Activated CD8-positive, alpha-beta memory T cell treated with anti-CD3 and anti-CD28 coated beads for 4 hours (primary cell): ENCODE data around the gene PINLYP.
A peak's percentile ranks its signal among the peaks of the same experiment; 100 is the strongest.
"Not testable (repeated sequence)": the region's sequence is repeated elsewhere in the genome, so short reads cannot be mapped to it uniquely, and the experiment has no call there.

Experiments
- DNase-seq, 2 donors: peaks; one replicate each; pipeline ENCODE4 v3.0.0-alpha.2; 2020; ENCODE audit warnings: low read depth in 2 of 2

Gene PINLYP

DNA sequence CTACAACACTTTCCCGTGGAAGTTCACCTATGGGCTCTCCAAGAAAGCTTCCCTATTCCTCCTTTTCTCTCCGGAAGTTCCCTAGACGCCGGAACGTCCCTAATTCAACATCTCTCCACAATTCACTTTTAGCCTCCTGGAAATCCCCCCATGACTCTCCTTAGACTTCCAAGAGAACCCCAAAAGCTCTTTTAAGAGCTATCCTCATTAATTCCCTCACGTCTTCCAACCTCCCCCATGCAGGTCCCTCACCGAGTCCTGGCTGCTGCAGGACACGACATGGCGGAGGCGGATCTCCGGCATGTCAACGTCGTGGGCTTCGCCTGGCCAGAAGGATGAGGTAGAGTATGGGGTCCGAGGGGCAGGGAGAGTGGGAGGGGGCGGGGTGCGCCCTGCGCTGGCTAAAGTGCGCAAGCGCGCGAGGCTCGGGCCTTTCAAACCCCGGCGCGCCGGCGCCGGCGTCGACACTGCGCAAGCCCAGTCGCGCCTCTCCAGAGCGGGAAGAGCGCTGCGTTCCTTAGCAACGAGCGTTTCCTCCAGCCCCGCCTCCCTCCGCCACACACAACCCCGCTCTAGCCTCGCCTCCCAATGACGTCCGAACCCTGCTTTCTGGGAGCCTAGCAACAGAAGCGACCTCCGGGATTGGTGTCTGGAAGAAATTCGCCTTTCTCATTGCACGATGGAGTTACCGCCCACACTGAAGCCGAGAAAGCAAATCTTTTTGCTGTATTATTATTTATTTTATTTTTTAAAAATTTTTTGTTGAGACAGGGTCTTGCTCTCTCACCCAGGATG, at the start of gene PINLYP, which contains the start of gene XRCC1:
TSS of gene PINLYP (plus strand) at position 646 of the 795 bp plus-strand sequence. CDS start 1,391 bp downstream, outside the sequence.
TSS of gene XRCC1 (minus strand) at position 372 of the 795 bp plus-strand sequence. CDS start at position 303, 69 bp downstream.
- peak; percentile 90 to 92 for DNase-seq

DNA sequence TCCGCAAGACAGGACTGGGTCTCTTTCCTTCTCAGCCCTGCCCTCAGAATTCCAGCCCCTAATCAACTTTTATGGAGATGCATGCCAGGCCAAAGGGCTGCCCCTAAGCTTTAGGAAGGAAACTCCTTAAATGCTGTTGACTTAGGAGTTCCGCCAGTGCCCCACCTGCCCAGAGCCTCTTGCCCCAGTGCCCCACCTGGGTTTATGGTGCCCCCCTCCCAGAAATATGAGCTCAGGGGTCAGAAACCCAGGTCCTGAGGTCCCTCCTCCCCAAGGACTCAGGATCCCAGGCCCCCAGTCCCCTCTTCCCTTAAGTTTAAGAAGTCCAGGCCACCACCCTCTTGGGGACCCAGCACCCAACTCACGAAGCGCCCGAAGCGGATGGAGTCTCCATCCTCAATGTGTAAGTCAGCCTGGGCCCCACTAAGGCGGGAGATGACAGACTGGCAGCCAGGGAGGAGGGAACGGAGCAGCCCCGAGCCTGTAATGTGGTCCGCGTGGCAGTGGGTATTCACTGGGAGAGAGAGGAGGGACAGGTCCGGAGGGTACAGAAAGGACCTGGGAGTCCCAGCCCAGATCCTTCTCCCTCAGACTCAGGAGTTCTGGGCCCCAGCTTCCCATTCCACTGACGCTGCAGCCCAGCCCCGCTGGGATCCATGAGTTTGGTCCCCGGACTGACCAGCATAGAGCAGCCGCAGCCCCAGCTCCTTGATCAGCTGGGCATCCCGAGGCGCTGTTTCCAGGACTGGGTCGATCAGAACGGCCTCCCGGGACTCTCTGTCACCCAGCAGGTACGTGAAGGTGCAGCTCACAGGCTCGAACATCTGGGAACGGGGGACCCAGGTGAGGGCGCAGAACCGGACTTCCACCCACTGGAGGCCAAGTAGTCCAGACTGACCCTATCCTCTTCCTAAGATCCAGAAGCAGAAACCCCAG, 49.5 kb upstream of the PINLYP start:
- no peak for DNase-seq

DNA sequence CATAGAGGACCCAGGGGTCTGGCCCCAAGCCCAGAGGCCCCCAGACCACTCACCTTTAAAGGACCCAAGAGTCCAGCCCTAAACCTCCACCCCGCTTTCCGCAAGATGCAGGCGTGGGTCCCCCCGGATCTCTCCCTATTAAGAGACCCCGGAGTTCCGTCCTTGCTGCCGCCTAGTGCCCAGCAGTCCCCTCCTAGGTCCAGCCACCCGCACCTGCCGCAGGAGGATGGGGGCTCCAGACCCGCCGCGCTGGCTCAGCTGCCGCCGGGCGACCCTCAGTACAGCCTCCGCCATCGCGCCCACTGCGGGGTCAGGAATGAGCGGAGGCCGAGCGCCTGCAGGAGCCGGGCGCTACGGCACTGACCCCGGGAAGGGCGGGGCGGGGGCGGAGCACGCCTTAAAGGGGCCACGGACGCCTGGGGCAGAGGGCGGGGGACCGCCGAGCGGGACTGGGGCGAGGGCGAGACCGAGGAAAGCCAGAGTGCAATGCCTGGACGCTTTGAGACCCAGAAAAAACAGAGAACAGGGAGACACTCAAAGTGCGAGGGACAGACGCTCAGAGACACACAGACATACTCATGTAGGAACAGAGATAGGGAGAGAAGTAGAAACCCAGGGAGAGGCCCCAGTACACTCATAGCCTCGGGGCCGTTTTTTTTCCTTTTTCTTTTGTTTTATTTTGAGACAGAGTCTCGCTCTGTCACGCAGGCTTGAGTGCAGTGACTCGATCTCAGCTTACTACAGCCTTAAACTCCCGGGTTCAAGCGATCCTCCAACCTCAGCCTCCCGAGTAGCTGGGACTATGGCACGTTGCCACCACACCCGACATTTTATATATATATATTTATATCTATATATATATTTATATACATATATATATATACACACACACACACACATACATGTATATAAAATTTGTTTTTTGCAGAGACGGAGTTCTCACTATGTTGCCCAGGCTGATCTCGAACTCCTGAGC, 48.4 kb upstream of the PINLYP start, which contains the start of gene ETHE1:
TSS of gene ETHE1 (minus strand) at position 318 of the 976 bp plus-strand sequence. CDS start at position 294, 24 bp downstream.
- peak; percentile 44 to 55 for DNase-seq

DNA sequence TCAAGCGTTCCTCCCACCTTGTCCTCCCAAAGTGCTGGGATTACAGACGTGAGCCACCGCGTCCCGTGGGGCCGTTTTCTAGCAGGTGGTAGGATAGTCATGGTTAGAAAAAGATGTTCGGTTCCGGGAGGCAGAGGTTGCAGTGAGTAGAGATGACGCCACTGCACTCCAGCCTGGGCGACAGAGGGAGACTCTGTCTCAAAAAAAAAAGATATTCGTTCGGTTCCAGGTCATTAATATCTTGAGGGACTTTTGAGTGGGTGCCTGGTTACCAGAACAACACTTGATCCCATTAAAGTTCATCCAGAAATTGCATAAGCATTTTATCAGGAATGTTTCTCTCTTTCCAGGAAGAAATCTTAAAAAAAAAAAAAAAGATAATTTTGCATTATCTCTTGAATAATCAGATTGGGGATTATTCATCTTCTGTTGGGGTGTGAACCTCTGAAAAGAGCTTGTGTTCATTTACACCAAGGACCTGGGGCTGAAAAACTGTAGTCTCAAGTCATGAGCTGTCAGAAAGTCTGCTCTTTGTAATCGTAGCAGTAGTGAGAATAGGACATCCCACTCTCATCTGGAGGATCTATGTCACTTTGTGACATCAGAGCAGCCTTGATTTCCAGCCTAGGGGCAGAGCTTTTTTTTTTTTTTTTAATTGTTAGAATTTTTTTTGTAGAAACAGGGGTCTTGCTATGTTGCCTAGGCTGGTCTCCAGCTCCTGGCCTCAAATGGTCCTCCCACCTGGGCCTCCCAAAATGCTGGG, 47.6 kb upstream of the PINLYP start:
- DNase-seq, result no peak

DNA sequence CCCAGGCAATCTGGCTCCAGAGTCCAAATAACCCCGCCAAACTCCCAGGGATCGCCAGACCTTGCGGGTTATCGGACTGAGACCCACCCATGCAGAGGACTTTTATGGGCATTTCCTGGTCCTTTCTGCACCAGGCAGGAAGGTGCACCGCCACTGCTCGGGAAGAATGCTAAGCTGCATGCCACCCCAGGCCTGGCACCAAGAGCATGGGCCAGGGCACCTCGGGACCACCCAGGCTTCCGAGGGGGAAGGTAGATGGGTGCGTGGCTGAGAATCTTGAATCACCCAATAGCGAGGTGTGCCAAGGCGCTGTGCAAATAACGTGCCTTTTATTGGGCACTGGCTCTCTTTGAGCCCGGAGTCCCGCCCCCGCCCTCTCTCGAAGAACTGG, 43.0 kb upstream of the PINLYP start:
- no peak for DNase-seq

DNA sequence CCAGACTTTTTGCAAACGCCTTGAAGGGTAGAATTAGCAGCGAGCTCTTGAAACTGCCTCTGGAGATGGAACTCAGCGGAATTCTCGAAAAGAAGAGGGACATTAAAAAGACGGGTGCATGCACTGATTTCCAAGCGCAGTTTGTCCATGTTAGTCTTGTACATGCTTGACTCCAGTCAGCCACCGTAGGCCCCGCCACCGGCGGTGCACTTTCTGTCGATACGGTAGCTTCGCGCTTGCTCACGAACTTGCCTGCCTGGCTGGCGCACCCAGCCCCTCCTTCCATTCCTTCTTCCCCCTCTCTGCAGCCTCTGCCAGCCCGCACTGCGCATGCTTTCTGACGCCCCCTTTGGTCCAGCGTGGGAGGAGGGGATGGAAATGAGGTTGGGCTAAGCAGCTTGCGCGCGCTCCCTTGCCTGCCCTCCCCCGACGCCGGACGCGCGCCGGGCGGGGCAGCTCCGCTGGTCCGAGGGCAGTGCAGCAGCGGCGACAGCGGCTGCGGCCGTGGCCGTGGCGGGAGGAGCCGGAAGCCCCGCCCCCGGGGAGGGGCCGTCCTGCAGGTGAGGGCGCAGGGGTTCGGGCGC, 42.5 kb upstream of the PINLYP start, which contains the start of gene ZNF575:
TSS of gene ZNF575 (plus strand) at position 227 of the 584 bp plus-strand sequence. CDS start 1,235 bp downstream, outside the sequence.
- DNase-seq, result peak; percentile 73 to 79

DNA sequence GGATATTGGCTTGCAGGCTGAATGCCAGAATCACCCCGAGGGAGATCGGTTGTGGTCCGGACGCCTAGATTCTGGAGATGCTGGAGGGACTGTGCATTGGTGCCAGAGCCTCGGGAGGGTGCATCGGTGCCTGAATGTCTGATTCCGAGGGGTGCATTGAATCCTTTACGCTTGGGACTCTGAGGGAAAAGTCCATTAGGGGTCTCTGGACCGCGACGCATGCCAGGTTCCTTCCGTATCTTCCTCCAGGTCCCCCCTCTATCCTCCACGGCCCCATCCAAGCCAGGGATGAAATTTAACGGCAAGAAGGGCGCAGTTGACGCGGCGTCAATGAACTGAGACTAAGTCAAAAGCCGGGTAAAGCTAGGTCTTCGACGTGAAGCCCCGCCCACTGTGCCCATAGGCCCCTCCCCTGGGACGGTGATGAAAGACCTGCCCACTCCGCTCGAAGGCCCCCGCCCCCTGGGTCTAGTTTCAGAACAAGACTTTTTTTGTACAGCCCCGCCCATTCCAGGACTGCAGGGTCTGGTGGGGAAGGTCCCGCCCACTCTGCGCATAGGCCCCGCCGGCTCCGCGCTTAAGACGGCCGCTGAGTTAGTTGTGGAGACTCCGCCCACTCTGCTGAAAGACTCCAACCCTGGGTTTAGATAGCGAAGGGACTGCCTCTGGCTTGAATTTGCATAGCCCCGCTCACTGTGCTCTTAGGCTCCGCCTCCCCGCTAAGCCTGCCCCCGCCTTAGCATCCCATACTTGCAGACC, 41.9 kb upstream of the PINLYP start:
- peak; percentile 85 to 89 for DNase-seq

DNA sequence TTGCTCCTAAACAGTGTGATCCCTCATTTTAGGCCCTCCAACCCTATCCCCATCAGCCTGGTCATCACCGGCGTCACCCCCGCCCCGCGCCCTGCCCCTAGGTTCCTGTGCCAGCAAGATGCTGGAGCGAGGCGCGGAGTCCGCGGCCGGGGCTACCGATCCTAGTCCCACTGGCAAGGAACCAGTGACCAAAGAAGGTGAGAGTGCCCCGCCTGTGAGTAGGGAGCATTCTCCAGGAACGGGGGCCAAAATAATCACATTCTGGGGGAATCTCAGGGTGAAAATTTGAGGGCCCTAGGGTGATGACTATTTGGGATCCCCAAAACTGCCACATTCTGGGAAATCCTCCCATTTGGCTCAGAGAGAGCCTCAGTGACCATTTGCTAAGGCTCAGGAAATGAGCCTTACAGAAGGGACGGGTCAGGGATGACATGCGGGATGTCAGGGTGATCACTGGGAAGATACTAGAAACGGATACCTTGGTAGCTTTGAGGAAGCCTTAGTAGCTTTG, 41.2 kb upstream of the PINLYP start:
- DNase-seq, result no peak

DNA sequence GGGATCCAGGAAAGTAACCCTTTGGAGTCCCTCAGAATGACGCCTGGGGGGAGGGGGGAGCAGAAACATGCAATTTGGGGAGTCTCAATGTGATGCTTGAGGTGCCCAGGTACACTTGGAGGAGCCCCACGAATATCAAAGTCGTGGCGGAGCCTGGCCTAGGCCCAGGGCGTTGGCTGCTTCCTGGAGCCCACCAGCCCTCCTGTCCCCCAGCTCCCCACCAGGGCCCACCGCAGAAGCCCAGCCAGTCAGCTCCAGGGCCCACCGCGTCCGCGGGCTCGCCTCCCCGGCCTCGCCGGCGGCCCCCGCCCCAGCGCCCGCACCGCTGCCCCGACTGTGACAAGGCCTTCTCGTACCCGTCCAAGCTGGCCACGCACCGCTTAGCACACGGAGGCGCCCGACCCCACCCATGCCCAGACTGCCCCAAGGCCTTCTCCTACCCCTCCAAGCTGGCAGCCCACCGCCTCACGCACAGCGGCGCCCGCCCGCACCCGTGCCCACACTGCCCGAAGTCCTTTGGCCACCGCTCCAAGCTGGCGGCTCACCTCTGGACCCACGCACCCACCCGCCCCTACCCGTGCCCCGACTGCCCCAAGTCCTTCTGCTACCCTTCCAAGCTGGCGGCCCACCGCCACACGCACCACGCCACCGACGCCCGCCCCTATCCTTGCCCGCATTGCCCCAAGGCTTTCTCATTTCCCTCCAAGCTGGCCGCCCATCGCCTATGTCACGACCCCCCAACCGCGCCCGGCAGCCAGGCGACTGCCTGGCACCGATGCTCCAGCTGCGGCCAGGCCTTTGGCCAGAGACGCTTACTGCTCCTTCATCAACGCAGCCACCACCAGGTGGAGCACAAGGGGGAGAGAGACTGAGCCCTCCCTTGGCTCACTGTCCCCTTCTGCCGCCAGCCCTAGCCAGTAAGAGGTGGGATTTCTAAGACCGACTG, 40.5 kb upstream of the PINLYP start:
- no peak for DNase-seq

DNA sequence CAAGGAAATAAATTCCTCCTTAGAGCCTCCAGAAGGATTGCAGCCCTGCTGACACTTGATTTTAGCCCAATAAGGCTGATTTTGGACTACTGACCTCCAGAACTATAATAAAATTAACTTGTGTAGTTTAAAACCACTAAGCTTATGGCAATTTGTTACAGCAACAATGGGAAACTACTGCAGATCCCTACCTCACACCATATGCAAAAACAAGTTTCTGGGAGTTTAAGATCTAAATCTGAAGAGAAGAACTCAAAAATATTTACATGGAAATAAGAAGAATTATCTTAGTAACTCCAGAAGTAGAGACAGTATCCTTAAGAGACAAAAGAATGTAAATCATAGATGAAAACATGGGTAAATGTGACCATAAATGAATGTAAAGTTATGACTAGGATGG, 36.7 kb upstream of the PINLYP start:
- no peak for DNase-seq

DNA sequence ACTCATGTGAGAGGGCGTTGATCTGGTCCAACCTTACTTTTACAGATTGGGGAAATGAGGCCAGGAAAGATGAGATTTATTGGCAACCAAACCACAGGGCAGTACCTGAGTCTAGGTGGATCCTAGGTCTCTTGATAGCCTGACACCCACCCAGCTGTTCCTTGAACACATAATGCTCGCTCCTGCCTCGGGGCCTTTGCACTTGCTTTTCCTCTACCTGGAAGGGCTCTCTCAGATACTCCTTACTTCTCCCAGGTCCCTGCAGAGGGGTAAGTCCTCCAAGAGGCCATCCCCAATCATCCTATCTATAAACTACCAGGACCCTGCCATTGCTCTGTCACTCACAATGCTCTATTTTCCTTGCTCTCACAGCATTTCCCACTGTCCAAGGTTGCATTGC, 35.2 kb upstream of the PINLYP start:
- DNase-seq, result no peak

DNA sequence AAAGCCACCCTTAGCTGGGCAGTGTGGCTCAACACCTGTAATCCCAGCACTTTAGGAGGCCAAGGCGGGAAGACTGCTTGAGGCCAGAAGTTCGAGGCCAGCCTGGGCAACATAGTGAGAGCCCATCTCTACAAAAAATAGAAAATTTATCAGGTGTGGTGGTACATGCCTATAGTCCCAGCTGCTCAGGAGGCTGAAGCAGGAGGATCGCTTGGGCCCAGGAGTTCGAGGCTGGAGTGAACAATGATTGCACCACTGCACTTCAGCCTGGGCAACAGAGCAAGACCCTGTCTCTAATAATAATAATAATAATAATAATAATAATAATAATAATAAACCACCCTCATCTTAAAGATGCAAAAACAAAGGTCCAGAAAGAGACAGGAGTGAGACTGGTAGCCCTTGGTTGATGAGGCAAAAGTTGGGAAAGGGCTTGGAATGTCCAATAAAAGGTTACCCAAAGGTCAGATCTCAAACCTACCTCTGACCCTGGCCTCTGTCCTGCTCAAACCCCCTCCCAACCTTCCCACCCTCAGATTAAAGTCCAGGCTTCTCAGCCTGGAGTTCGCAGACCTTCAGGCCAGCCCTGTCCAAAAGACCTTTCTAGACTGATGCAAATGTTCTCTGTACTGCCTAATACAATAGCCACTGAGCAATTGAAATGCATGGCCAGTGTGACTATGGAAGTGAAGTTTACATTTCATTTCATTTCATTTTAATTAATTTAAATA, 33.5 kb upstream of the PINLYP start:
- no peak for DNase-seq

DNA sequence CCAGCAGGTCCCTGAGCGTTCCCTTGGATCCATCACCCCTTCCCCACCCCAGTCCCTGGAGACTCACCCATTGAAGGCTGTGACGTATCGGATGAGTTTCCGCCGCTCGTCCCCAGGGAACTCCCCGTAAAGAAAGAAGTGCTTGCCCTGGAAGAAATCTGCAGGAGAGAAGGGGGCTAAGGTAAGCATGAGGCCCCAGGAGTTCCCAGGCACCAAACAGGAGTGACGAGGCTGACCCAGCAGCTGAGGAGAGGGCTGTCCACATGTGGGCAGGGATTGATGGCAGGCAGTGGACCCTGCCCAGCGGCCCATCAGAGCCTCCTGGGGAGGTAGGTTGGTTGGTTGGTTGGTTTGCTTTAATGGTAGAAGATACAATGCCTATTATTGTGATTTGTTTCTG, 31.5 kb upstream of the PINLYP start:
- DNase-seq, result no peak

DNA sequence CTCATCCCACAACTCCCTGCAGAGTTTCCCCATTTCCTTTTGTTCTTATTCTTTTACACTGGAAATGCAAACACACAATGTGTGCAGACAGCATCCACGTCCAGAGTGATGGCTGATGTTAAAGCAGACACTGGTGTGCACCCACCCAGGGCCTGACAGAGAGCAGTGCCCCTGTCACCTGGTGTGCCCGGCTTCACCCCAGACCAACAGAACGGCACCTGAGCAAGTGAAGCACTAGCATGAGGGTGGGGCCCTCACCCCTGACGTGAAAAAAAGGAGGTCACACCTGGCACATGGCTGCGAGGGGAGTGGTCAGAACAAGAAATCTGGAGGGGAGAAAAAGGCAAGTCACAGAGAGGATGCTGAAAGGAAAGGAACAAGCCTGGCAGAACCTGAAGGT, 30.3 kb upstream of the PINLYP start:
- no peak for DNase-seq

DNA sequence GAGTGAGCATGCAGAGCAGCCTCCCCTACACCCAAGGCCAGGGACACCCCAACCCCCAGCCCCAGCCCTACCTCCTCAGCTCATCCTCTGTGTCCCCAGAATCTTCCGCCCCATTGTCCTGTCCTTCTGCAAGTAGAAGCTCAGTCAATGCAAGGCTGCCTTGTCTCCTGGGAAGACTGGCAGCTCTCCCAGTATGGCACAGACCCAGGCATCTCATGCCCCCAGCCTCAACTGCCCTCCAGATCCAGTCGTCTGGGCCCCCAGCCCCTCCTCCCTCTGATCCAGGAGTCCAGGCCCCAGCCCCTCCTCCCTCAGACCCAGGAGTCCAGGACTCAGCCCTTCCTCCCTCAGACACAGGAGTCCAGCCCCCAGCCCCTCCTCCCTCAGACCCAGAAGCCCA, 29.6 kb upstream of the PINLYP start:
- DNase-seq, result no peak

DNA sequence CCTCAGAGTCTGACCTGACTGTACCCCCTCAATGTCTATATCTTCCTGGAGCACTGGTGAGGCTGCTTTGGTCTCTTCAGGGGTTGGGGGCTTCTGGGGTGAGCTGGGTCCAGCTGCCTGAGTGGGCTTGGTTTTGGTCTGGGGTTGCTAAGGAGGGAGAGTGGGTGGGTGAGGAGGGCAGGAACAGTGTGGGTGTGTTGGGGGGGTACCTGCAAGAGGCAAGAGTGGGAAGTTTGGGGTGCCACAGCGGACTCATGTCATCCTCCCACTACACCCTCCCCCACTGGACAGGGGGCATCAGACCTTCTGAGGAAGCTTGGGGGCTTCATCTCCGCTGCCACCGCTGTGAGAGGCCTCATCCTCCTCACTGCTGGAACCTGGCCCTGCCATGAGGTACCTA, 29.0 kb upstream of the PINLYP start:
- DNase-seq, result no peak

DNA sequence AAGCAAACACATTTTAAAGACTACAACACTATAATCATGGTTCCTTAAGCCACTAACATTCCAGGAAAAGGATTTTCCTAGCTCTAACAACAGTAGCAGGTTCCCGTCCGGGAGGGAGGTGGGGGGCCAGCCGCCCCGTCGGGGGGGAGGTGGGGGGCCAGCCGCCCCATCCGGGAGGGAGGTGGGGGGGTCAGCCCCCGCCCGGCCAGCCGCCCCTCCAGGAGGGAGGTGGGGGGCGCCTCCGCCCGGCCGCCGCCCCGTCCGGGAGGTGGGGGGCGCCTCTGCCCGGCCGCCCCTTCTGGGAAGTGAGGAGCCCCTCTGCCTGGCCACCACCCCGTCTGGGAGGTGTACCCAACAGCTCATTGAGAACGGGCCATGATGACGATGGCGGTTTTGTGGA, 27.7 kb upstream of the PINLYP start:
- not testable (repeated sequence) for DNase-seq
